Stimulated activated CD8-positive, alpha-beta memory T cell treated with anti-CD3 and anti-CD28 coated beads, Interleukin-7, amount 100 ng/mL, for 24 hours (primary cell): ENCODE data around the gene SPDYC.

Experiments
- DNase-seq: peaks from one replicate; pipeline ENCODE4 v3.0.0-alpha.2; 2020; ENCODE audit warnings: low read depth

The SPDYC gene

DNA sequence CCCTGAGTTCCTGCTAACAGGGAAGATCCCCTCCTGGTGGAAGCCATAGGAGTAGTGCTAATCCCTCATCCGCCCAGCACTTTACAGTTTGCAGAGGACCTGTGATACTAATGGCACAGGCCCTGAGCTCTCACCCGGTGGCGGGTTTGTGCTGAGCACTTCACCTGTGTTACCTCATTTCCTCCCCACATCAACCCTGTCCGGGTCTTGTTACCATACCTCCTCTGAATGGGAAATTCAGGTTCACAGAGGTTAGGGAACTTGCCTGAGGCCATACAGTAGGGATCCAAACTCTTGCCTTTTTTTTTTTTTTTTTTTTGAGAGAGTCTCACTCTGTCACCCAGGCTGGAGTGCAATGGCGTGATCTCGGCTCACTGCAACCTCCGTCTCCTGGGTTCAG, 36.9 kb downstream of the SPDYC start:
- no peak for DNase-seq

DNA sequence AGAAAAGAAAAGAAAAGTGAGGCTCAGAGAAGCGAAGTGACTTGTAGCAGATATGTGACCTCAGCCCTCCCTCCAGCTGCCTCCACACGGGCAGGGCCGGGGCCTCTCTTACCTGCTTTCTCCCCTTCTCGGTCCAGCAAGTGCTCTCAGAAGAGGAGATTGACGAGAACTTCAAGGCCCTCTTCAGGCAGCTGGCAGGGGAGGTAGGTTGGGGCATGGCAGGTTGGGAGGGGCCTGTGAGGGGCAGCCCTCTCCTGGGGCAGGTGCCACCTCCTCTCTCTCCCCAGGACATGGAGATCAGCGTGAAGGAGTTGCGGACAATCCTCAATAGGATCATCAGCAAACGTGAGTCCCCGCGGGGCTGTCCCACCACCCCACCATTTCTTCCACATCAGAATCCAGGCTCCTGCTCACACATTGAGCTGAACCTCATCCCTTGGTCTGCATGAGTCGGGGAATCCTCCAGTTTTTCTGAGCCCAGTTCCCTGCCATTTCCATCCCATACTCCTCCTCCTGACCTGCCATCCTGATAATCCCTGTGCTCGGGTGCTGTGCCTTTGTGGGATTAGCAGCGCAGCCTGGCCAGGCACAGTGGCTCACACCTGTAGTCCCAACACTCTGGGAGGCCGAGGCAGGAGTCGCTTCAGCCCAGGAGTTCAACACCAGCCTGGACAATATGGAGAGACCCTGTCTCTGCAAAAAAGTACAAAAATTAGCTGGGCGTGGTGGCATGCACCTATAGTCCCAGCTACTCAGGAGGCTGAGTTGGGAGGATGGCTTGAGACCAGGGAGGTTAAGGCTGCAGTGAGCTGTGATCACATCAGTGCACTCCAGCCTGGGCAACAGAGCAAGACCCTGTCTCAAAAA, 38.1 kb downstream of the SPDYC start:
- DNase-seq = no peak

DNA sequence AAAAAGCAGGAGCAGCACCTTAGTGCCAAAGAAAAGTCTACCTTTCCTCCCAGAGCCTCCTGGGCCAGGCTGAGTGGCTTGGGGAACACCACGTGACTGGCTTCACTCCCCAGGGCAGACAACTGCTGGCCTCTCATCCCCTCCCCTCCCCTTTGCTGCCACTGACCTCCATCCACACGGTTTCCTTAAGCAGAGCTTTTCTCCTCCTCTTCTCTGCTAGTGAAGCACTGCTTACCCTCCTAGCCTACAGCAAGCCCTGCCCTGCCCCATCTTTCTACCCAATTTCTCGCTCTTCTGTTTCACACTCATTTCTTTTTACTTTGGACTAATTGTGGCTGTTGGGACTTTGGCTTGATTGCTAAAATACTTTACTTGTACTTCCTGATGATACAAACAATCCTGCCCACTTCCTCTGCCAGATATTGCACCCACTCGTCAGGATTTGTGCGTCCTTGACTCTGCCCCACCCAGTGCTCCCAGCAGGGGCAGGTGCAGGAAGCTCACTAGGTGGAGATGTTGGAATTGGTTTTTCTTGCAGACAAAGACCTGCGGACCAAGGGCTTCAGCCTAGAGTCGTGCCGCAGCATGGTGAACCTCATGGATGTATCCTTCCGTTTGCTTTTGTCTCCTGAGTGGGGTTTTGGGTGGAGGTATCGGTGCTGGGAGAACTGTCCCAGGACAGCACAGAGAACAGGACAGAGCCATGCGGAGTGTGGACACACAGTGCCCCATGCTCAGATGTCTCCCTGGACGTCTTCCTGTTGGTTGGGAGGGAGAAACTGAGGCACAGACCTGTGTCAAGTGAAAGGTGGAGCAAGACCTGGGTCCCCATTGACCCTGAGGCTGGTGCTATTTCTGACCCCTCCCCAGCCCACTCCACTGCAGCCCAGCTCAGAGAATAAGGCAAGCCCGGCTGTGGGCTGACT, 39.0 kb downstream of the SPDYC start:
- DNase-seq = no peak

DNA sequence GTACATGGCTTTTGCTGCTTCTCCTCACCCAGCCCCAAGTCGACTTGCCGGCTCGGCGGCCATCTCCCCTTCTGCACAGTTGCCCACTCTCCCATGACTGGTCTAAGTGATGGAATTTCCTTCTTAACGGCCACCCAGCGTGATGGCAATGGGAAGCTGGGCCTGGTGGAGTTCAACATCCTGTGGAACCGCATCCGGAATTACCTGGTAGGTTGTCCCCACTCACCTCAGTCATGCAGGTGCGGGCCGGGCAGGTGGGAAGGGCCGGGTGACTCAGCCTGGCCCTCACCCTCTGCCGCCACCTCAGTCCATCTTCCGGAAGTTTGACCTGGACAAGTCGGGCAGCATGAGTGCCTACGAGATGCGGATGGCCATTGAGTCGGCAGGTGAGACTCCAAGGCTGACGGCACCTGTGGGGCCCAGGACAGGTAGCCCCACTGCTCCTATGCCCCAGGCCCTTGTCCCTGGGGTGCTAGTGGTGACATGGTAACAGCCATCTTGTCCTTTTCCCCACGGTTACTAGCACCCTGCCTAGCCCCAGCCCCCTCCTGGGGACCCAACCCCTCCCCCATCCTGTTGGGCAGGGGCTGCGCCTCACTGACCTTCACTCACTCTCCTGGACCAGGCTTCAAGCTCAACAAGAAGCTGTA, 39.8 kb downstream of the SPDYC start:
- no peak for DNase-seq

DNA sequence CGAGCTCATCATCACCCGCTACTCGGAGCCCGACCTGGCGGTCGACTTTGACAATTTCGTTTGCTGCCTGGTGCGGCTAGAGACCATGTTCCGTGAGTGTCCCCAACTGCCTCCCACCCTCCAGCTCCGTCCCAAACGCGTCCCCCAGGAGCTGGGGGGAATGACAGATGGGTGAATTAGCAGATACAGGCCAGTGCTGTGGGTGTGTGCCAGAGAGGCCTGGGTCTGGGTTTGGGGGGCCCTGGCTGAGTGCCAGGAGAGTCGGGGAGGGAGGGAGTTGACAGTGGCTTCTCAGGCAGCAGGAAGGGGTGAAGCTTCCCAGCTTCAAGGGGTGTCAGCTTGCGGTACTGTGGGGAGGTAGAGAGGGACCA, 40.3 kb downstream of the SPDYC start:
- no peak for DNase-seq

DNA sequence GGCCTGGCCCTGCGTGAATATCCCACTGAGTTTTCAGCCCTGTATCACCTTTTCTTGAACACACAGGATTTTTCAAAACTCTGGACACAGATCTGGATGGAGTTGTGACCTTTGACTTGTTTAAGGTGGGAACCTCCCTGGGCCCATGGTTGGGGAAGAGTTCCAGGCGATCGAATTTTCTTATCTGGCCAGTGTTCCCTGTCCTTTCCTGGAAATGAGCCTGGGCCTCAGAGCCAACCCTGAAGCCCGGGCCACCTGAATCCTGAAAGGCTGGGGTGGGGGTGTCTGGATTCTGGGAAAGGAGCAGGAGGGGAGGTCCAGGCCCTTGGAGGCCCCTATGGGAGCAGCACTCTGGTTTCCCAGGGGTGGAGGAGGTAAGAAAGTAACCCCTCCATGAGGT, 40.7 kb downstream of the SPDYC start:
- DNase-seq = no peak

DNA sequence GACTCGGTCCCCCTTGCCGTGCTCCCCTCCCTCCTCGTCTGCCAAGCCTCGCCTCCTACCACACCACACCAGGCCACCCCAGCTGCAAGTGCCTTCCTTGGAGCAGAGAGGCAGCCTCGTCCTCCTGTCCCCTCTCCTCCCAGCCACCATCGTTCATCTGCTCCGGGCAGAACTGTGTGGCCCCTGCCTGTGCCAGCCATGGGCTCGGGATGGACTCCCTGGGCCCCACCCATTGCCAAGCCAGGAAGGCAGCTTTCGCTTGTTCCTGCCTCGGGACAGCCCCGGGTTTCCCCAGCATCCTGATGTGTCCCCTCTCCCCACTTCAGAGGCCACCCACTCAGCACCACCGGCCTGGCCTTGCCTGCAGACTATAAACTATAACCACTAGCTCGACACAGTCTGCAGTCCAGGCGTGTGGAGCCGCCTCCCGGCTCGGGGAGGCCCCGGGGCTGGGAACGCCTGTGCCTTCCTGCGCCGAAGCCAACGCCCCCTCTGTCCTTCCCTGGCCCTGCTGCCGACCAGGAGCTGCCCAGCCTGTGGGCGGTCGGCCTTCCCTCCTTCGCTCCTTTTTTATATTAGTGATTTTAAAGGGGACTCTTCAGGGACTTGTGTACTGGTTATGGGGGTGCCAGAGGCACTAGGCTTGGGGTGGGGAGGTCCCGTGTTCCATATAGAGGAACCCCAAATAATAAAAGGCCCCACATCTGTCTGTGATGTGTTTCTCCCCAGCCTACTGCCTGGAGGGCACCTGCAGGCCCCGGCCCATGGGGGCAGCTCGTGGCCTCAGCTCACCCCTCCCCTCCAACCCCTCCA, 41.5 kb downstream of the SPDYC start:
- no peak for DNase-seq

DNA sequence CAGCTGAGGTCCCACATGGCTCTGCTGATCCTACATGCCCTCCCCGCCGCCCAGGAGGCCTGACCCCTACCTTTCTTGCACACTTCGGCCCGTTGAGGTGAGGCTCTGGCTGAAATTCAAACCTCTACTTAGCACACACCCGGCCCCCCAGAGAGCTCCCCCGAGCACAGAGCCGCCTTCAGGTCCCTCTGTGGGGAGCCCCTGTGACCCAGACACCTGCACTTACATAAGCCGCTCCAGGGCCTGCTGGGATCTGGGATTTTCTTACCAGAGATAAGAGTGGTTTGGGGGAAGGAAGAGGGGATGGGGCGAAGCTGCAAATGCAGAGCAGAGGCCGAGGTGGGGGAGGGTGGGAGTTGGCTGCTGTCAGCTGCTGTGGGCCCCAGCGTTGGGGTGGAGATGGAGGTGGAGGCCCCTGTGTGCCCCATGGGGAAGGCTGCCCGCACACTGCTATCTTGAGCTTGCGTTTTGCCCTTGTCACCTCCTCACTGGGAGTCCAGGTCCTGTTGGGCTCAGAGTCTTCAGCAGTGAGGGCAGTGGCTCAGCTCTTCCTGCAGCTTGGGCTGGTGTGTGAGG, 42.3 kb downstream of the SPDYC start:
- DNase-seq = no peak

DNA sequence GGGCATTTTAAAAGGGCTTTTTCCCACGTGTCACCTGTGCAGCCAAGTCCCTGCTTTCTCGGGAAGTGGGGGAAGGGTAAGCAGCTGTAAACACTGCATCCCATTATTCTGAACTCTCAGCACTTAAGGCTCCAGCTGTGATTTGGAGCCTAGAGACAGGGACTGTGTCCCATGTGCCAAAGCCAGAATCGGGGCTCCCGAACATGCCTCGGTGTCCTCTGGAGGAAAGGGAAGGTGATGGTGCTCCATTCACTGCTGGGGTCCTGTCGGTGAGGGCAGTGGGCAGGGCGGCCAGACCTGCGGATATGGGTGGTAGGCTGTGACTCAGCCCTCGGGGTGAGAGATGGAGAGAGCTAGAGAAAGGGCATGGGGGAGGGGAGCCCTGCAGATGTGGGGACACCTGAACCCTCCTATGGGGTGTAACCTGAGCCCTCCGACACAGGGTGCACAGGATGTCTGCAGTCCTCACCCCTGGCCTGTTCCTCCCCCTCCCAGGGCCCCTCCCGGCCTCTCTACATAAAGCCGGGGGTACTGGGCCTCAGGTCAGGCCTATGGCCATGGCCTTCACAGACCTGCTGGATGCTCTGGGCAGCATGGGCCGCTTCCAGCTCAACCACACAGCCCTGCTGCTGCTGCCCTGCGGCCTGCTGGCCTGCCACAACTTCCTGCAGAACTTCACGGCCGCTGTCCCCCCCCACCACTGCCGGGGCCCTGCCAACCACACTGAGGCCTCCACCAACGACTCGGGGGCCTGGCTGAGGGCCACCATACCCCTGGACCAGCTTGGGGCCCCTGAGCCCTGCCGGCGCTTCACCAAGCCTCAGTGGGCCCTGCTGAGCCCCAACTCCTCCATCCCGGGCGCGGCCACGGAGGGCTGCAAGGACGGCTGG, 43.5 kb downstream of the SPDYC start:
- no peak for DNase-seq

DNA sequence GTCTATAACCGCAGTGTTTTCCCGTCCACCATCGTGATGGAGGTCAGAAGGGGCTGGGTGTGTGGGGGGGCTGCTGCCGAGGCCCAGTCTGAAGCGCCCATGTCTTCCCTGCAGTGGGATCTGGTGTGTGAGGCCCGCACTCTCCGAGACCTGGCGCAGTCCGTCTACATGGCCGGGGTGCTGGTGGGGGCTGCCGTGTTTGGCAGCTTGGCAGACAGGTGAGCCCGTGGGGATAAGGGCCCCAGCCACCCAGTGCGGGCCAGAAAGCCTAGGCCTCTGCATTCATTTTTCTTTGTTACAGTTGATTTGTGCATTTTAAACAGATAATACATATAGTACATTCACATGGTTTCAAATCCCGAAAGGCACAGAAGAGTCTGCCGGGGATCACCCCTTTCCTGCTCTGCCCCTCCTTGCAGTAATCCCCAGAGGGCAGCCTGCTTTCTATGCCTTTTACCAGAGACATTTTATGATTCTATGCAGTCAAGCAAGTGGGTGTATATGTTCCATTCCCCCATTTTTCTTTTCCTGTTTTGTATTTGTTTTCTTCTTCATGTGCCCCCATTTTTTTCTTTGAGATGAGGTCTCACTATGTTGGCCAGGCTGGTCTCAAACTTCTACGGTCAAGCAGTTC, 44.3 kb downstream of the SPDYC start:
- DNase-seq = no peak

DNA sequence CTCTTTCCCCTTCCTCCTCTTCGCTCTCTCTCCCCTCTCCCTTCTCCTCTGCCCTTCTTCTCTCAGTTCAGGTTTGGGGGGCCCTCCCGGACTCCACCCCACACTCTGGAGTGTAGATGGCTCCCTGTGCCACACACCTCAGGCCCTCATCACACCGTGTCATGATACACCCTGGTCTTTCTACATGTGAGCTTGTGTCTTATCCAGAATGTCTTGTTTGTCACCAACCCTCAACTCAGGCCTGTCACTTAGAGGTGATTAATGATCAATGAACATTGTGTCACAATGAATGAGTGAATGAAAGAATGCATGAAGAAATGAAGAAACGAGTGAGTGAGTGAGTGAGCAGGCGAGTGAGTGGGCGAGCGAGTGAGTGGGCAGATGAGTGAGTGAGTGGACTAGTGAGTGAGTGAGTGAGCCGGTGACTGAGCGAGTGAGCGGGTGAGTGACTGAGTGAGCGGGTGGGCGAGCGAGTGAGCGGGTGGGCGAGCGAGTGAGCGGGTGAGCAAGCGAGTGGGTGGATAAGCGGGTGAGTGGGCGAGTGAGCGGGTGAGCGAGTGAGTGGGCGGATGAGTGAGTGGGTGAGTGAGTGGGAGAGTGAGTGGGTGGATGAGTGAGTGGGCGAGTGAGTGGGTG, 45.5 kb downstream of the SPDYC start:
- no peak for DNase-seq

DNA sequence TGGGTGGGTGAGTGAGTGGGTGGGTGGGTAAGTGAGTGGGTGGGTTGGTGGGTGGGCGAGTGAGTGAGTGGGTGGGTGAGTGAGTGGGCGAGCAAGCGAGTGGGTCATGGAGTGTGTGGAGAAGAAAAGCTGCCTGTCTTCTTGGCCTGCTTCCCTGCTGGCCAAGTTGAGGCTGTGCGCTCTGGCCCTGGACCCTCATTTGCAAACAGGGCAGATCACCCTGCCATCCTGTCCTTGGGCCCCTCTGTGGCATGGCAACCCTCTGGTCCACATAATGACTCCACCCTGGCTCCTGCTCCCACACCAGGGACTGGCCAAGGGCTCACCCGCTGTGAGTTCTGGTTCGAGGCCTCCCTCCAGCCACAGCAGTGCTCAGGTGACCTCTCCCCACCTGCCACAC, 46.8 kb downstream of the SPDYC start:
- no peak for DNase-seq

DNA sequence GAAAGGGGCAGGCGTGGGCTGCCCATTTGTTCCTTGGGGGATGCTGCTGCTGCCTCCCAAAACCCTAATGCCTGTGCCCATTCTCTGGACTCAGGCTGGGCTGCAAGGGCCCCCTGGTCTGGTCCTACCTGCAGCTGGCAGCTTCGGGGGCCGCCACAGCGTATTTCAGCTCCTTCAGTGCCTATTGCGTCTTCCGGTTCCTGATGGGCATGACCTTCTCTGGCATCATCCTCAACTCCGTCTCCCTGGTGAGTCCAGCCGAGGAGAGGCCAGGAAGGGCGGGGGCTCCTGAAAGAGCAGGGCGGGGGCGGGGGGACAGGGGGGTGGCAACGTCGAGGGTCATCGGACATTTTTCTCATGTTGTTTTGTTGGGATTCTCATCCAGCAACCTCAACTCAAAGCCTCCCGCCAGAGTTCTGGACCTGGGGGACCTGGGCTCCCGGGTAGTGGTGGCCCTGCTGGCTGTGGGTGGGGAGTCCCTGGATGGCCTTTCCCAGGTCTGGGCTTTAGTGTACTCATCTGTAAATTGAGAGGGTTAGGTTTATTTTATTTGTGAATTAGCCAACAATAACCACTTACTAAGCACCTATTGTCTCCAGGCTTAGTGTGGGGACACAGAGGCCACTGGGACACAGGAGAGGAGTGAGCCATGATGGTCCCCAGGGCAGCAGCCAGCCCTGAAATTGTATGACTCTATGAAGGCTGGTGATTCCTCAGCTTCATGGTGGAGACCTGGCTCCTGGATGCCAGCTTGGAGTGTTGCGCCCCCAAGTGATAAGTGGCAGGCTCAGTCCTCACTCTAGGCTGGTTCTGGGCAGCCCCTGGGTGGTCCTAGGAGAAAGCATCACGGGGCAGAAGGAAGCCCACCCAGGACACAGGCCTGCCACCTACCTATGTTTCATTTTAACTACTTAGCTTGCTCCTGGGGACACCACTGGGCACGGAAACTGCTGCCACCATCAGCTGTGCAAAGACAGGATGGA, 47.7 kb downstream of the SPDYC start:
- no peak for DNase-seq

DNA sequence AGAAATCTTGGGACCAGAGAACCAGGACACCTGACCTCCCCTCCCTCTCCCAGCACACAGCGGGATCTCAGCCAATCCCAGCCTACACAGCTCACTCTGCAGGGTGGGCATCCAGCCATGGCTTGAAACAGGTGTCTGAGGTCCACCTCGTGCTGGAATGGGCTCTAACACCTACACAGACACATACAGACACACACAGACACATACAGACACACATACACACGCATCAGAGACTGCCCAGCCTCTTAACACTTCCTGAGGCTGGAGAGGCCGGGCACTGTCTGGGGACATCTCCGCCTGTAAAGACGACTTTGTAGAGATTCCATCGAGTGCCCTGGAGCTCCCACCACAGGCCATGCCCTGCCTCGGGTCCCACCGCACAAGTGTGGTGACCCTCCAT, 48.4 kb downstream of the SPDYC start:
- DNase-seq = no peak

DNA sequence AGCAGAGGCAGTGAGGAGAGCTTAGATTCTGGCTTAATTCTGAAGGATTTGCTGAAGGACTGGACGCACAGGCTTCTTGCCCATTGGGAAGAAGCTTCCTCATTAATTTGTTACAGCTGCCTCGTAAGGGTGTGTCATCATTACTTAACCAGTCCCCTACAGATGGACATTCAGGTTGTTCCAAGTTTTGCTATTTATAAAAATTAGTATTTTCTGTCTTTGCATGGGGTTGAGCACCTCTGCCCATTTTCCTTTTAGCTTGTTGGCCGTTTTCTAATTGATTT, 49.8 kb downstream of the SPDYC start:
- no peak for DNase-seq

DNA sequence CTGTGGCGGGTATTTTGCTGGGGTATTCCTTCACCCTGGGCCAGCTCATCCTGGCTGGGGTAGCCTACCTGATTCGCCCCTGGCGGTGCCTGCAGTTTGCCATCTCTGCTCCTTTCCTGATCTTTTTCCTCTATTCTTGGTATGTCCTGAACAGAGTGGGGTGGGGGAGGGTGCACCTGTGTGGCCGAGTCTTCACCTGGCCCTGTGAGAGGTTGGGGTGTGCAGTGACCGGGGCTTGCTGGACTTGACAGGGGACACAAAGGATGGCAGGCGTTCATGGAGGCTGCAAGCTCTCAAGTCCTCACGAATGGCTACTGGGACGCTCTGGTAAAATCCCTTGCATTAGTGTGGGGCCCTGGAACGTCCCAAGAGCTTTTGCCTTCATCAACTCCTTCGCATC, 51.0 kb downstream of the SPDYC start:
- no peak for DNase-seq
